WTC11 (cell line): ENCODE results near the gene NFAT5. TPM values are rescaled to one million over a fixed set of nuclear protein-coding genes. Genes with fewer than 3 reads are reported as not detected.

Source experiments
- ATAC-seq: fragments of 200-7000 bp; cut with Tn5 transposase; 2 replicates; pipeline ENCODE4 v1.10.0; 2021; ENCODE audit warnings: mild to moderate bottlenecking, moderate library complexity
- CTCF ChIA-PET: fragments of 300-600 bp; sonication (Branson Sonifier 250); formaldehyde crosslinking; loops from one replicate; lab custom pipeline; 2021; ENCODE audit warnings: antibody characterized with exemption; lab: Charles Lee
- POLR2A ChIA-PET: fragments of 350-600 bp; sonication (Branson Sonifier 250); formaldehyde crosslinking; loops from one replicate; lab custom pipeline; 2021; ENCODE audit warnings: antibody characterized with exemption; lab: Charles Lee
- DNase-seq: peaks from one replicate; pipeline ENCODE4 v3.0.0; 2021; ENCODE audit warnings: low spot score
- H3K27ac Mint-ChIP-seq: 2 replicates; pipeline ENCODE4 v1.8.0; 2021; ENCODE audit warnings: mixed read lengths
- H3K27me3 Mint-ChIP-seq: 2 replicates; pipeline ENCODE4 v1.8.0; 2021; ENCODE audit warnings: low read depth, mild to moderate bottlenecking, moderate library complexity, mixed read lengths
- H3K36me3 Mint-ChIP-seq: 2 replicates; pipeline ENCODE4 v1.8.0; 2021; ENCODE audit warnings: mixed read lengths
- H3K4me1 Mint-ChIP-seq: 2 replicates; pipeline ENCODE4 v1.8.0; 2022; ENCODE audit warnings: mixed read lengths
- H3K4me3 Mint-ChIP-seq: 2 replicates; pipeline ENCODE4 v1.8.0; 2021; ENCODE audit warnings: mild to moderate bottlenecking, moderate library complexity, mixed read lengths
- H3K9me3 Mint-ChIP-seq: 2 replicates; pipeline ENCODE4 v1.8.0; 2021; ENCODE audit warnings: mixed read lengths
- CREM ChIP-seq: sonication (generic); formaldehyde crosslinking; IDR thresholded peaks from 2 replicates; pipeline ENCODE4 v1.8.1; 2022; ENCODE audit warnings: mild to moderate bottlenecking, missing genetic modification reagents, moderate library complexity
- GTF2I ChIP-seq: fragments of 250-450 bp; sonication (Bioruptor Pico); conservative IDR thresholded peaks from 2 replicates; pipeline ENCODE4 v1.4.0; 2021; ENCODE audit warnings: mild to moderate bottlenecking
- NFYB ChIP-seq: sonication (generic); formaldehyde crosslinking; conservative IDR thresholded peaks from 2 replicates; pipeline ENCODE4 v1.8.0; 2022; ENCODE audit warnings: low read depth, missing genetic modification reagents
- total RNA-seq: library from RNA; stranded (reverse); gene quantifications from 3 replicates; pipeline ENCODE4 v1.2.3, GENCODE V29; 2021
- TF ChIP-seq, protein P1 (sequence below): fragments of 250-450 bp; sonication (Bioruptor Pico); conservative IDR thresholded peaks from 2 replicates; pipeline ENCODE4 v1.9.0; 2021; ENCODE audit warnings: mild to moderate bottlenecking
- TF ChIP-seq, protein P2 (sequence below): sonication (generic); formaldehyde crosslinking; IDR thresholded peaks from 2 replicates; pipeline ENCODE4 v1.8.0; 2023; ENCODE audit warnings: missing genetic modification reagents, mild to moderate bottlenecking, borderline replicate concordance
- TF ChIP-seq, protein P3 (sequence below): sonication (generic); formaldehyde crosslinking; IDR thresholded peaks from 2 replicates; pipeline ENCODE4 v1.8.1; 2022; ENCODE audit warnings: missing genetic modification reagents, borderline replicate concordance
- TF ChIP-seq, protein P4 (sequence below): sonication (generic); formaldehyde crosslinking; conservative IDR thresholded peaks from 2 replicates; pipeline ENCODE4 v1.8.1; 2023; ENCODE audit warnings: mild to moderate bottlenecking, low read depth, missing genetic modification reagents, moderate library complexity
- TF ChIP-seq, protein P5 (sequence below): sonication (generic); formaldehyde crosslinking; conservative IDR thresholded peaks from 2 replicates; pipeline ENCODE4 v1.8.1; 2022; ENCODE audit warnings: mild to moderate bottlenecking, missing genetic modification reagents
- TF ChIP-seq, protein P6 (sequence below): fragments of 250-450 bp; sonication (Bioruptor Pico); IDR thresholded peaks from 2 replicates; pipeline ENCODE4 v1.9.0; 2021; ENCODE audit warnings: mild to moderate bottlenecking, borderline replicate concordance
- TF ChIP-seq, protein P7 (sequence below): sonication (generic); formaldehyde crosslinking; IDR thresholded peaks from 2 replicates; pipeline ENCODE4 v1.8.0; 2023; ENCODE audit warnings: mild to moderate bottlenecking, missing genetic modification reagents
- TF ChIP-seq, protein P8 (sequence below): sonication (generic); formaldehyde crosslinking; IDR thresholded peaks from 2 replicates; pipeline ENCODE4 v1.8.1; 2022; ENCODE audit warnings: low read depth, missing genetic modification reagents, borderline replicate concordance
- TF ChIP-seq, protein P9 (sequence below): sonication (generic); formaldehyde crosslinking; IDR thresholded peaks from 2 replicates; pipeline ENCODE4 v1.8.1; 2023; ENCODE audit warnings: mild to moderate bottlenecking, missing genetic modification reagents, moderate library complexity

Gene NFAT5
- total RNA-seq, 1 experiment from 2014 or later: 23.2 TPM

DNA sequence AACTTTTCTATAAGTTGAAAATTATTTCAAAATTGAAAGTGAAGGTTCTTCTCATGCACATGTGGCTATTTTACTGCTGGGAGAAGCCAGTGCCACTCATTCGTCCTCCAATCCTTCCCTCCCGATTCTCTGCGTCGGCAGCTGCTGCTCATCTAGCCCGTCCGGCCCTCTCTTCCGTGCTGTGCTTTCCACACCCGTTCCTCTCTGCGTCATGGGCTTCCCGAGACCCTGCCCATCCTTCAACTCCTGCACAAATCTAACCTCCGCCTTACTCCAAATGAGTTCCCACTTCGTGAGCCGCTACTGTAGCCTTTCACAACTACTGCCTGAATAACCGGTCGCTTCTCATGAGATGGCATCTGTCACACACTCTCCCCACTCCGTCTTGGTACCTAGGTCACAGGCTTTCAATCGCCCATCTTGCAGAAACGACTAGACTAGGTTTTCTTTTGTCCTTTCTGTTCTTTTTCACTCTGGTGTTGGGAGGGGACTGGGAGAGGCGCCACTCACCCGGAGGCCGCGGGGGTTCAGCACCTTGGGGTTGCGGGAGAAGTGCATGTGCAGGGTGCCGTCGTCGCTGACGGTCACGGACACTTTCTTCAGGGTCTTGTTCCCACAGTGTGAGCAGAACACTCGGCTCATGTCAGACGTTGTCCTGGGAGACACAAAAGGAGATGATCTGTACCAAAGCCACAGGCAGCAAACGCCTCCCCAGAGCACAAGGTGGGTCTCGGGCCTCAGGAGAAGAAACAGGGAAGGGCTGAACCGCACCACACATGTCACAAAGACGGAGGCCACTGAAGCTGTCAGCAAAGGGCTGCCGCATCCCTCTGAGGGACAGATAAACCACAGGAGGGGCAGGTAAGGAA is 178.8 kb downstream of the NFAT5 start:
- POLR2A ChIA-PET: no interaction called here
- no peak for DNase-seq
- H3K9me3 Mint-ChIP-seq: no peaks in the 10 kb centered on the region
- no peaks in the 10 kb centered on the region for H3K27me3 Mint-ChIP-seq
- CTCF ChIA-PET: no interaction called here
- ATAC-seq: no peak
- peaks cover 83% of the 10 kb centered on the region for H3K36me3 Mint-ChIP-seq
- H3K27ac Mint-ChIP-seq: no peak overlapping the region
- no peak overlapping the region for H3K4me3 Mint-ChIP-seq
- TF ChIP-seq, protein P1, sequence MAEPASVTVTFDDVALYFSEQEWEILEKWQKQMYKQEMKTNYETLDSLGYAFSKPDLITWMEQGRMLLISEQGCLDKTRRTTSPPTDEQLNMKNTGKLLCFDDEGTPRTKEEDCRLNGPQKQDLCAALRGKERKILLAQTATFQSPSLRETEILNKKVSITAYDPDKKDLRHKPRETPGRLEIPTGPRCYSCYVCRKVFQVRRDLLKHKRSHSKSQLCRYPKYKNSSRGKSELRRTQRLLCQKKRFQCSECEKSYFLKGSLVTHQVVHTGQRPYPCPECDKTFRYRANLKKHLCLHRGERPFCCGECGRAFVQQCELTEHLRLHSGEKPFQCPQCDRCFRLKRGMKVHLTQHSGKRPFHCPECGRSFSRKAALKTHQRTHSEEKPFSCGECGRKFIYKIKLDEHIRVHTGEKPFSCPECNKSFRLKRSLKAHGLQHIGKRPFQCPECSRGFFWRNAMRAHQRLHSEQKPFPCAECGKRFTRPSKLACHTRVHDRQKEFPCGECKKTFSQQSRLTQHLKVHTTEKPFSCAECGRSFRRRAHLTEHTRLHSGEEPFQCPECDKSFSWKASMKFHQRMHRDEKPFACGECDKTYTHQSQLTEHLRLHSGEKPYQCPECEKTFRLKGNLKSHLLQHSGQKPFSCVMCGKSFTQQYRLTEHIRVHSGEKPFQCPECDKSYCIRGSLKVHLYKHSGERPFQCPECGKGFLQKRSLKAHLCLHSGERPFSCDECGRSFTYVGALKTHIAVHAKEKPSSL (CRISPR knock-in tag): no peak
- TF ChIP-seq, protein P2, sequence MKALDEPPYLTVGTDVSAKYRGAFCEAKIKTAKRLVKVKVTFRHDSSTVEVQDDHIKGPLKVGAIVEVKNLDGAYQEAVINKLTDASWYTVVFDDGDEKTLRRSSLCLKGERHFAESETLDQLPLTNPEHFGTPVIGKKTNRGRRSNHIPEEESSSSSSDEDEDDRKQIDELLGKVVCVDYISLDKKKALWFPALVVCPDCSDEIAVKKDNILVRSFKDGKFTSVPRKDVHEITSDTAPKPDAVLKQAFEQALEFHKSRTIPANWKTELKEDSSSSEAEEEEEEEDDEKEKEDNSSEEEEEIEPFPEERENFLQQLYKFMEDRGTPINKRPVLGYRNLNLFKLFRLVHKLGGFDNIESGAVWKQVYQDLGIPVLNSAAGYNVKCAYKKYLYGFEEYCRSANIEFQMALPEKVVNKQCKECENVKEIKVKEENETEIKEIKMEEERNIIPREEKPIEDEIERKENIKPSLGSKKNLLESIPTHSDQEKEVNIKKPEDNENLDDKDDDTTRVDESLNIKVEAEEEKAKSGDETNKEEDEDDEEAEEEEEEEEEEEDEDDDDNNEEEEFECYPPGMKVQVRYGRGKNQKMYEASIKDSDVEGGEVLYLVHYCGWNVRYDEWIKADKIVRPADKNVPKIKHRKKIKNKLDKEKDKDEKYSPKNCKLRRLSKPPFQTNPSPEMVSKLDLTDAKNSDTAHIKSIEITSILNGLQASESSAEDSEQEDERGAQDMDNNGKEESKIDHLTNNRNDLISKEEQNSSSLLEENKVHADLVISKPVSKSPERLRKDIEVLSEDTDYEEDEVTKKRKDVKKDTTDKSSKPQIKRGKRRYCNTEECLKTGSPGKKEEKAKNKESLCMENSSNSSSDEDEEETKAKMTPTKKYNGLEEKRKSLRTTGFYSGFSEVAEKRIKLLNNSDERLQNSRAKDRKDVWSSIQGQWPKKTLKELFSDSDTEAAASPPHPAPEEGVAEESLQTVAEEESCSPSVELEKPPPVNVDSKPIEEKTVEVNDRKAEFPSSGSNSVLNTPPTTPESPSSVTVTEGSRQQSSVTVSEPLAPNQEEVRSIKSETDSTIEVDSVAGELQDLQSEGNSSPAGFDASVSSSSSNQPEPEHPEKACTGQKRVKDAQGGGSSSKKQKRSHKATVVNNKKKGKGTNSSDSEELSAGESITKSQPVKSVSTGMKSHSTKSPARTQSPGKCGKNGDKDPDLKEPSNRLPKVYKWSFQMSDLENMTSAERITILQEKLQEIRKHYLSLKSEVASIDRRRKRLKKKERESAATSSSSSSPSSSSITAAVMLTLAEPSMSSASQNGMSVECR (CRISPR knock-in tag): no peak
- TF ChIP-seq GTF2I (no peak), CREM (CRISPR knock-in tag) (no peak), NFYB (CRISPR knock-in tag) (no peak)
- TF ChIP-seq, protein P3, sequence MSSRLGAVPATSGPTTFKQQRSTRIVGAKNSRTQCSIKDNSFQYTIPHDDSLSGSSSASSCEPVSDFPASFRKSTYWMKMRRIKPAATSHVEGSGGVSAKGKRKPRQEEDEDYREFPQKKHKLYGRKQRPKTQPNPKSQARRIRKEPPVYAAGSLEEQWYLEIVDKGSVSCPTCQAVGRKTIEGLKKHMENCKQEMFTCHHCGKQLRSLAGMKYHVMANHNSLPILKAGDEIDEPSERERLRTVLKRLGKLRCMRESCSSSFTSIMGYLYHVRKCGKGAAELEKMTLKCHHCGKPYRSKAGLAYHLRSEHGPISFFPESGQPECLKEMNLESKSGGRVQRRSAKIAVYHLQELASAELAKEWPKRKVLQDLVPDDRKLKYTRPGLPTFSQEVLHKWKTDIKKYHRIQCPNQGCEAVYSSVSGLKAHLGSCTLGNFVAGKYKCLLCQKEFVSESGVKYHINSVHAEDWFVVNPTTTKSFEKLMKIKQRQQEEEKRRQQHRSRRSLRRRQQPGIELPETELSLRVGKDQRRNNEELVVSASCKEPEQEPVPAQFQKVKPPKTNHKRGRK (CRISPR knock-in tag): no peak
- TF ChIP-seq, protein P4, sequence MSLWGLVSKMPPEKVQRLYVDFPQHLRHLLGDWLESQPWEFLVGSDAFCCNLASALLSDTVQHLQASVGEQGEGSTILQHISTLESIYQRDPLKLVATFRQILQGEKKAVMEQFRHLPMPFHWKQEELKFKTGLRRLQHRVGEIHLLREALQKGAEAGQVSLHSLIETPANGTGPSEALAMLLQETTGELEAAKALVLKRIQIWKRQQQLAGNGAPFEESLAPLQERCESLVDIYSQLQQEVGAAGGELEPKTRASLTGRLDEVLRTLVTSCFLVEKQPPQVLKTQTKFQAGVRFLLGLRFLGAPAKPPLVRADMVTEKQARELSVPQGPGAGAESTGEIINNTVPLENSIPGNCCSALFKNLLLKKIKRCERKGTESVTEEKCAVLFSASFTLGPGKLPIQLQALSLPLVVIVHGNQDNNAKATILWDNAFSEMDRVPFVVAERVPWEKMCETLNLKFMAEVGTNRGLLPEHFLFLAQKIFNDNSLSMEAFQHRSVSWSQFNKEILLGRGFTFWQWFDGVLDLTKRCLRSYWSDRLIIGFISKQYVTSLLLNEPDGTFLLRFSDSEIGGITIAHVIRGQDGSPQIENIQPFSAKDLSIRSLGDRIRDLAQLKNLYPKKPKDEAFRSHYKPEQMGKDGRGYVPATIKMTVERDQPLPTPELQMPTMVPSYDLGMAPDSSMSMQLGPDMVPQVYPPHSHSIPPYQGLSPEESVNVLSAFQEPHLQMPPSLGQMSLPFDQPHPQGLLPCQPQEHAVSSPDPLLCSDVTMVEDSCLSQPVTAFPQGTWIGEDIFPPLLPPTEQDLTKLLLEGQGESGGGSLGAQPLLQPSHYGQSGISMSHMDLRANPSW (CRISPR knock-in tag): no peak
- TF ChIP-seq, protein P5, sequence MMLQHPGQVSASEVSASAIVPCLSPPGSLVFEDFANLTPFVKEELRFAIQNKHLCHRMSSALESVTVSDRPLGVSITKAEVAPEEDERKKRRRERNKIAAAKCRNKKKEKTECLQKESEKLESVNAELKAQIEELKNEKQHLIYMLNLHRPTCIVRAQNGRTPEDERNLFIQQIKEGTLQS (CRISPR knock-in tag): no peak
- TF ChIP-seq, protein P6, sequence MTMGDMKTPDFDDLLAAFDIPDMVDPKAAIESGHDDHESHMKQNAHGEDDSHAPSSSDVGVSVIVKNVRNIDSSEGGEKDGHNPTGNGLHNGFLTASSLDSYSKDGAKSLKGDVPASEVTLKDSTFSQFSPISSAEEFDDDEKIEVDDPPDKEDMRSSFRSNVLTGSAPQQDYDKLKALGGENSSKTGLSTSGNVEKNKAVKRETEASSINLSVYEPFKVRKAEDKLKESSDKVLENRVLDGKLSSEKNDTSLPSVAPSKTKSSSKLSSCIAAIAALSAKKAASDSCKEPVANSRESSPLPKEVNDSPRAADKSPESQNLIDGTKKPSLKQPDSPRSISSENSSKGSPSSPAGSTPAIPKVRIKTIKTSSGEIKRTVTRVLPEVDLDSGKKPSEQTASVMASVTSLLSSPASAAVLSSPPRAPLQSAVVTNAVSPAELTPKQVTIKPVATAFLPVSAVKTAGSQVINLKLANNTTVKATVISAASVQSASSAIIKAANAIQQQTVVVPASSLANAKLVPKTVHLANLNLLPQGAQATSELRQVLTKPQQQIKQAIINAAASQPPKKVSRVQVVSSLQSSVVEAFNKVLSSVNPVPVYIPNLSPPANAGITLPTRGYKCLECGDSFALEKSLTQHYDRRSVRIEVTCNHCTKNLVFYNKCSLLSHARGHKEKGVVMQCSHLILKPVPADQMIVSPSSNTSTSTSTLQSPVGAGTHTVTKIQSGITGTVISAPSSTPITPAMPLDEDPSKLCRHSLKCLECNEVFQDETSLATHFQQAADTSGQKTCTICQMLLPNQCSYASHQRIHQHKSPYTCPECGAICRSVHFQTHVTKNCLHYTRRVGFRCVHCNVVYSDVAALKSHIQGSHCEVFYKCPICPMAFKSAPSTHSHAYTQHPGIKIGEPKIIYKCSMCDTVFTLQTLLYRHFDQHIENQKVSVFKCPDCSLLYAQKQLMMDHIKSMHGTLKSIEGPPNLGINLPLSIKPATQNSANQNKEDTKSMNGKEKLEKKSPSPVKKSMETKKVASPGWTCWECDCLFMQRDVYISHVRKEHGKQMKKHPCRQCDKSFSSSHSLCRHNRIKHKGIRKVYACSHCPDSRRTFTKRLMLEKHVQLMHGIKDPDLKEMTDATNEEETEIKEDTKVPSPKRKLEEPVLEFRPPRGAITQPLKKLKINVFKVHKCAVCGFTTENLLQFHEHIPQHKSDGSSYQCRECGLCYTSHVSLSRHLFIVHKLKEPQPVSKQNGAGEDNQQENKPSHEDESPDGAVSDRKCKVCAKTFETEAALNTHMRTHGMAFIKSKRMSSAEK (CRISPR knock-in tag): no peak
- TF ChIP-seq, protein P7, sequence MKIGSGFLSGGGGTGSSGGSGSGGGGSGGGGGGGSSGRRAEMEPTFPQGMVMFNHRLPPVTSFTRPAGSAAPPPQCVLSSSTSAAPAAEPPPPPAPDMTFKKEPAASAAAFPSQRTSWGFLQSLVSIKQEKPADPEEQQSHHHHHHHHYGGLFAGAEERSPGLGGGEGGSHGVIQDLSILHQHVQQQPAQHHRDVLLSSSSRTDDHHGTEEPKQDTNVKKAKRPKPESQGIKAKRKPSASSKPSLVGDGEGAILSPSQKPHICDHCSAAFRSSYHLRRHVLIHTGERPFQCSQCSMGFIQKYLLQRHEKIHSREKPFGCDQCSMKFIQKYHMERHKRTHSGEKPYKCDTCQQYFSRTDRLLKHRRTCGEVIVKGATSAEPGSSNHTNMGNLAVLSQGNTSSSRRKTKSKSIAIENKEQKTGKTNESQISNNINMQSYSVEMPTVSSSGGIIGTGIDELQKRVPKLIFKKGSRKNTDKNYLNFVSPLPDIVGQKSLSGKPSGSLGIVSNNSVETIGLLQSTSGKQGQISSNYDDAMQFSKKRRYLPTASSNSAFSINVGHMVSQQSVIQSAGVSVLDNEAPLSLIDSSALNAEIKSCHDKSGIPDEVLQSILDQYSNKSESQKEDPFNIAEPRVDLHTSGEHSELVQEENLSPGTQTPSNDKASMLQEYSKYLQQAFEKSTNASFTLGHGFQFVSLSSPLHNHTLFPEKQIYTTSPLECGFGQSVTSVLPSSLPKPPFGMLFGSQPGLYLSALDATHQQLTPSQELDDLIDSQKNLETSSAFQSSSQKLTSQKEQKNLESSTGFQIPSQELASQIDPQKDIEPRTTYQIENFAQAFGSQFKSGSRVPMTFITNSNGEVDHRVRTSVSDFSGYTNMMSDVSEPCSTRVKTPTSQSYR (CRISPR knock-in tag): no peak
- TF ChIP-seq, protein P8, sequence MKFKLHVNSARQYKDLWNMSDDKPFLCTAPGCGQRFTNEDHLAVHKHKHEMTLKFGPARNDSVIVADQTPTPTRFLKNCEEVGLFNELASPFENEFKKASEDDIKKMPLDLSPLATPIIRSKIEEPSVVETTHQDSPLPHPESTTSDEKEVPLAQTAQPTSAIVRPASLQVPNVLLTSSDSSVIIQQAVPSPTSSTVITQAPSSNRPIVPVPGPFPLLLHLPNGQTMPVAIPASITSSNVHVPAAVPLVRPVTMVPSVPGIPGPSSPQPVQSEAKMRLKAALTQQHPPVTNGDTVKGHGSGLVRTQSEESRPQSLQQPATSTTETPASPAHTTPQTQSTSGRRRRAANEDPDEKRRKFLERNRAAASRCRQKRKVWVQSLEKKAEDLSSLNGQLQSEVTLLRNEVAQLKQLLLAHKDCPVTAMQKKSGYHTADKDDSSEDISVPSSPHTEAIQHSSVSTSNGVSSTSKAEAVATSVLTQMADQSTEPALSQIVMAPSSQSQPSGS: no peak
- TF ChIP-seq, protein P9, sequence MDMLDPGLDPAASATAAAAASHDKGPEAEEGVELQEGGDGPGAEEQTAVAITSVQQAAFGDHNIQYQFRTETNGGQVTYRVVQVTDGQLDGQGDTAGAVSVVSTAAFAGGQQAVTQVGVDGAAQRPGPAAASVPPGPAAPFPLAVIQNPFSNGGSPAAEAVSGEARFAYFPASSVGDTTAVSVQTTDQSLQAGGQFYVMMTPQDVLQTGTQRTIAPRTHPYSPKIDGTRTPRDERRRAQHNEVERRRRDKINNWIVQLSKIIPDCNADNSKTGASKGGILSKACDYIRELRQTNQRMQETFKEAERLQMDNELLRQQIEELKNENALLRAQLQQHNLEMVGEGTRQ (CRISPR knock-in tag): no peak
- H3K4me1 Mint-ChIP-seq: no peaks in the 10 kb centered on the region
